Activated naive CD4-positive, alpha-beta T cell treated with Interleukin-2 at 50 U/mL for 16 hours (primary cell): ENCODE results near the gene BUB3.
A peak's percentile ranks its signal among the peaks of the same experiment; 100 is the strongest.

ENCODE experiments used
- DNase-seq: peaks from one replicate; pipeline ENCODE4 v3.0.0-alpha.2; 2020

BUB3 gene

DNA sequence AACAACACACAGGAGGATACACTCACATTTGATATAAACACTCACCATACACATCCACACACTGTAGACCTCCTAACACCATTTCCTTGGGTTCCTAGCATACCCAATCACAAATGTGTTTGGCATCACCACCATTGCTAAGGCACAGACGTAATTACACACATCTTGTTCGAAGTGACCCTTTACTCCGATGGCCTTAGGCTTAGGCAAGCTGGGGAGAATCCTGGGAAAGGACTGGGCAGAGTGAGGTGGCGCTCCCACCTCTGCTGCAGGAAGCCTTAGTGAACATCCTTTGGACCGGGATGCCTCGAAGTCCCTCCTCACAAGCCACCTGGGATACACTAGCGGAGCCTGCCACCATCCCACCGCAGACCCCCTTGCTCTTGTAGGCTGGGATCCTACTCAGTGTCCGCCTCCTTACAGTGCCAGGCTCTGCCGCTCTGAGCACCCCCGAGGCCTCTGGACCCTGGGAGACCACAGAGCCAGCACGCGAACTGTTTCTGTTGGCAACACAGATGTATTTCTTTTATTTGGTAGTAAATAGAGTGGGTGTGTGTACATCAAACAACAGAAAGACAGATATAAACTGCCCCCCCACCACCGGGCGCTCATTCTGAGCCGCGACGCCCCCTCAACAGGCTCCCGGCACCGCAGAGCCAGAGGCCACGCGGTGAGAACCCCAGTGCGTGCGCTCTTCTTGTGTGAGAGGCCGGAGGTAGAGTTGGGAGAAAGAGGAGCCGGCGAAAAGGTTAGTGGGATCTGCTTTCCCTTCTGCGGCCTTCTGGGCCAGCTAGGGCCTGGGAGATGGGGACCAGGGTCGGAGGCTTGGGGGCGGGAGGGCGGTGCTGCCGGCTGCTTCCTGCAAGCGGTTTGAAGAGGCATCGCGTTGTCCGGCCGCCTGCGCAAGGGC is 12.2 kb upstream of the BUB3 start:
- no peak for DNase-seq

DNA sequence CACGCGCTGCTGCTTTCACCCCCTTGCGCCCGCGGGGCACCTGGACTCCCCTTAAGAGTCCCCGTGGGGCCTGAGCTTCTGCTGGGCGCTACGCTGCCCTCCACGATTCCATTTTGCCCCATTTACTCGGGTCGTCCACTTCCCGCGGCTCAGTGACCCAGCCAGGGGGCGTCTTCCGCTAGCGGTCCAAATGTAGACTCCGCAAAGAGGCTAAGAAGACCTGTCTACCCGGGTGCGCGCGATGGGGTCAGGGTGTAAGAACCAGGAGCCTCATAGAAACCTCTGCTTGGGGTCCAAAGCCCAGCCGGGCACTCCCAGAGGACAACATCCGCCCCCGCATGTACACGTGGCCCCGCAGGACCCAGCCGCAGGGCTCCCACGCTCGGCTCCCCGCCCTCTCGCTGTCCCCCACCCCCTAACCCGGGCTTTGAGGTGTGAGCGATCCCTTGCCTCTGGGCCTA is 11.5 kb upstream of the BUB3 start:
- DNase-seq, result no peak

DNA sequence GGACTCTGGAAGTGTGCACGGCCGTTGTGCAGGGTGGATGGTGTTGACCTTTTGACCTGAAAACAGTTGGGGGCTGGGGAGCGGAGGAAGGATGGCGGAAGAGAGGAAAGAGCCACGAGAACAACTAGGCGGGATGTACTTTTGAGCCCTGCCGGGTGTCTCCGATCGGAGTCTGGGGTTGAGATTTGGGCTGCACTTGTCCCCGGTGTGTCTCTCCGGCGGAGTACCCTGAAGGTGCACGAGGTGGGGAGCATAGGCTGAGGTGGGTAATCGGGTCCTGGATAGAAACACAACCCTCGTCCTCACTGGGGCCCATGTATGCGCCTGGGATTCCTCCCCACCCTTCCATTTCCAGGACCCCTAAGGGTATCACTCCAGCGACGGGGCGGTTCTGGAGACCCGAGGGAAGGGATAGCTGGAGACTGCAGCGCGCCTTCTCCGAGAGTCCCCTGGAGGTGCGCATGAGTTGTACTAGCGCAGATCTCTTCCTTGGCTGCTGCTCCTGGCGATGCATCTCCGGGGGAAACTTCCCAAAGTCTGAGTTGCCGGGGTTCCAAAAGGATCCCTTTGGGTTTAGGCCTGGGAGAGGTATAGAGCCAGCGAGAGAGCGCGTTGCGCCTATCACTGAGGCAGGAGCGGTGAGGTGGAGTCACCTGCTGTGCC is 10.9 kb upstream of the BUB3 start:
- no peak for DNase-seq

DNA sequence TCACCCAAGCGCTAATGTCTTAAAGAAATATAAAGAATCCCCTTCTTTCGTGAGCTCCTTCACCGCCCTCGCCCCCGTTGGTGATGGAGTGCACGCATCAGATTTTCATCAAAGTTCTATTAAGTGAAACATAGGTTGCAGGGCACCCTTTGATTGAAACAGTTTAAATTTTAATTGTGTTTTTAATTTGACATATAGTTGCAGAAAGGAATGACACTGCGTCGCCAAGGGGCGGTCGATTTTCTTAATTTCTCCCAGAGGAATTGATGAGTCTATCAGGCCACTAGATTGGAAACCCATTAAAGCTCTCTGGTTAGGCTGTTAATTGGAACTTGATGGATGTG is 10.4 kb upstream of the BUB3 start:
- no peak for DNase-seq

DNA sequence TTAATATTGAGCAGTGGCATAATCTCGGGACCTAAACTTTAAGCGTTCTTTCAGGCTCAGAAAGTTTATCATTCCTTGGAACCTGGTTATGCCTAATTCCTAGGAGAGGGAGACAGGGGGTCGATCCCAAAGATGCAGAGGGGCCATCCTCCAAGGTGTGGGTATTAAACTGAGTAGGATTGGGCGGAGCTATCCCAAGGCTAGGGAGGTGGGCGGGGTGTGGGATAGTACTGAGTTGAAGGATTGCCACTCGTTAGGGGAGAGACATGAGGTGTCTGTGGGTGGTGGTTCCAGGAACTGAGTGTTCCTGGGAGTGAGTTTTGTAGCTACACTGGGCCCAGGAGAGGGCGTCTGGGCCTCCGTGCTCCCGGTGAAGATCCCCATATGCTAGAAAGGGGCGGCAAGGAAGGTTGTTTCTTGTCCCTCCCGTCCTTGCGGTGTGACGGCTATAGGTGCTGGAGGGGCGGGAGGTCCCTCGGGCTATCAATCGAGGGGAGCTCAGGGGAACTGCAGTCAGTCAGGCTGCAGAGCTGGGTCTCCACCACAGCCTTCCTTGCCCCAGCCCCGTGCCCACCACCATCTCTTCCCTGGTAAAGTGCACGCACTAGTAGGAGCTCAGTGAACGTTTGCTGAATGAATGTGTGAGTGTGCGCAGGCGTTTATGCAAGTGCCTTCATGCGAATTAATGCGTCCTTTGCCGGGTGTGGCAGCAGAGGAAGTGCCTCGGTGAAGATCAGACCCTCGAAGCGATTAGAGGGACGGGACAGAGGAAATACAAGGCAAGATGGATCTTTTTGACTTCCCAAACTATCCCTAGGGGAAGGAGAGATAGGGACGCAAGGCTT is 9.3 kb upstream of the BUB3 start:
- peak; percentile 8 for DNase-seq

DNA sequence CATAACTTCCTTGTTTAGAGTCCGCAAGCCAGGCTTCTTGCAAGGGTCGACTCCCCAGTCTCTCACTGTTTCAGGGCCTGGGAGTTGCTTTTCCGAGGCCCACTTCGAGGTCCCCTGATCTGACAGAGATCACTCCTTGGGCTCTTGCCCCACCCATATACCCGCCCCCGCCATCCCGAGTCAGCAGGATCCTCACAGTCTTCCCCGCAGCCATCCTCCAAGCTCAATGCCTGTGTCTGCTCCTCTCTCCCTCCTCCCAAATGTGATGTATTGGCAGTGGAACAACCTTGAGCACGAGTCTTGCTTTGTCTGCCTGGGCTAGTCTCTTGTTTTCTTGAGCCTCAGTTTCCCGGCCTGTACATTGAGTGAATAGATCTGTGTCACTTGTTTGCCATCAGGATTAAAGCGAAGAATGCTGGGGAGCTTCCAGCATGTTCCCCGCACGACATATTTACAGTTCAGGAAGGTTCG is 8.6 kb upstream of the BUB3 start:
- no peak for DNase-seq

DNA sequence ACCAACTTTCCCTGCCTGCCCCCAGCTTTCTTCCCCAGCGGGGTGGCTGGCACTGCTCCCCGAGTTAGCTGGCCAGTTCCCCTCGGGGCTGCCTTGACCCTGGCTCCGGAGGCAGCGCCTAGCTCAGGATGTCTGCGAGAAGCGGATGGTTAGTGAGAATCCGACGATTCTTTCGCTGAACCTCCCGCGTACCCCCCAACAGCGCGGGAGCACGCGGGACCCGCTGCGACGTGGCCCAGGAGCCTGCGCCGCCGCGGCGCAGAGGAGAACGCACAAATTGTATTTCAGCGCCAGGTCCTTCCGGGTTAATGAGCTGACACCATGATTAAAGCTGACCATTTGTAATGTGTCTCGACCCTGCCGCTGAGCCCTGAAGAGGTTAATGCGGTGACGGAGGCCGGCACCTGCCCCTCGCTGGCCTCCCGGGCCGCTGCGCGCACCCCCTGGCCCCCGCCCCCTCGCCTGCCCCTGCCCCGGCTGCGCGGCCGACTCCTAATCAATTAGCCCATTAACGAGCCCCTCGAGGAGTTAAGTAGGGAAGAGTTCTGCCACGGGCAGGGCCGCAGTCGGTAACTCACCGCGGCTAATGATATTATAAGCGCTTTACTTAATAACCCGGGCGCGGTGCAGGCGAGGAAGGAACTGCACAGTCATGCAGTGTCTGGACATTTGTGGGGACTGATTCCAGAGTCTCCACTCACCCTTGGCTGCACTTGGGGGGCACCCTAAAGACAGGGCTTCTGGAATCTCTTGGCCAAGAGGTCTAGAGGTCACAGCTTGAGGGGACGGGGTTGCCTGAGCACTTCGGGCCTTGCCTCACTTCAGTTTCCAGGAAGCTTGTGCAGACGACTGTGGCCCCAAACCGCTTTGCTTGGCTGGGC is 7.9 kb upstream of the BUB3 start:
- DNase-seq, result no peak

DNA sequence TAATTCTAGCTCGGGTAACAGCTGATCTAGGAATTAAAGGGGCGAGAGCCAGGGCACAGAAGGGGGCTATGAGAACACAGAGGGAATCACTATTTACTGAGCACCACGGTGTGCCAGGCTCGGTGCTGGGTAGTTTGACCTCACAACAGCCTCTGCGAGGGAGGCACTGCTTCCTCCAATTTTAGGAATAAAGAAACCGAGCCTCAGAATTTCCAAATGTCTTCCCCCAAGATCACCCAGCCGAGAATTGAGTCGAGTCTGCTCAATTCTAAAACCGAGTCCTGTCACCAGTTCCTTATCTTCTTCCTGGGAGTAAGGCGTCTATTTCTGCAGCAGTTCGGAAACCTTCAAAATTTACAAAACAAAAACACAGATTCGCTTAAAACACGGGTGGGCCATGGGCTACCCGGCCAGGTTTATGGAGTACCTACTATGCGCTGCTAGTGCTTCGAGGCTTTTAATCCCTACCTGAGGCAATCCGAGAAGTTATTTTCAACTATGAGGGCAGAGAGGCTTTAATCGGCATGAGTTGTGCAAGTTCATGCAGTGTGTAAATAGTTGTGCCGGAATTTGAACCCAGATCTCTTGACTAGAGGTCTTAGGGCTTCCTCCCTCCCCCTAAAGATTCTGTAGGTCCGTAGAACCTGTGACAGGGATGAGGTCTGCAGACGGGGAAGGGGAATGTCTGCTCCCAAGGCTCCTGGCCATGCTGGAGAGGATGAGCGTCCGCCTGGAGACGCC is 7.1 kb upstream of the BUB3 start:
- DNase-seq, result no peak

DNA sequence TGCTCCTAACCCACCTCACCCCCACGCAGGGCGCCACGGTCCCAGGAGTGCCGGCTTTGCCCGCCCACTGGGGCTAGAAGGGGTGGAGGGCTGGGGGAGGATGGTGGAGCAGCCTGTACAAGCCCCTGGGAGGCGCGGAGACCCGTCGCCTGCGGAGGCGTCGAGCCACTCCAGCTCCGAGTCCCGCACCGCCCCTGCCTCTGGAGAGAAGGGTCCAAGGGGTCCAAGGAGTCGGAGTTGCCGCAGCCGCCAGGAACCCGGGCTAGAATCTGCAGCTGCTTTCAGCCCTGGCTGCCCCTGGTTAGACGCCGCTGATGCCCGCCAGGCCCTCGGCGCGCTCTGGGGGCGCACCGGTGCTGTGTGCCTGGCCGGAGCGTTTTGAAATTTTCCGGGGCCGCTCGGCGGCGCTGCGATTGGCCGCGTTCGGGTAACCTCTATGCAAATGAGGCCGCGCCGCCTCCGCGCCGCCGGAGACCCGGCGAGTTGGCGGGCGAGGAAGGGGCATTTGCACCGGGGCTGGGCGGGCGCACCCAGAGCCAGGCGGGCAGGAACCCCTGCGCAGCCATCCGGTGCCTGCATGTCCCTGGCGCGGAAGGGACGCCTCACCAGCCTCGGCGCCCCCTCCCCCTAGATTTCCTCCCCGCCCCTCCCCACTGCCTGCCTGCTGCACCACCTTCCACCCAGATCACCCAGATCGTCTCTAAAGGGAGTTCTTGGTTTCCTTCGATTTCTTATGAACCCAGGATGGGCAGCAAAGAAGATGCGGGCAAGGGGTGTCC is 6.4 kb upstream of the BUB3 start, which contains the start of gene HMX2:
HMX2 (plus strand) TSS at position 502 of the 779 bp plus-strand sequence; CDS start at position 745, 243 bp downstream.
- peak; percentile 44 for DNase-seq

DNA sequence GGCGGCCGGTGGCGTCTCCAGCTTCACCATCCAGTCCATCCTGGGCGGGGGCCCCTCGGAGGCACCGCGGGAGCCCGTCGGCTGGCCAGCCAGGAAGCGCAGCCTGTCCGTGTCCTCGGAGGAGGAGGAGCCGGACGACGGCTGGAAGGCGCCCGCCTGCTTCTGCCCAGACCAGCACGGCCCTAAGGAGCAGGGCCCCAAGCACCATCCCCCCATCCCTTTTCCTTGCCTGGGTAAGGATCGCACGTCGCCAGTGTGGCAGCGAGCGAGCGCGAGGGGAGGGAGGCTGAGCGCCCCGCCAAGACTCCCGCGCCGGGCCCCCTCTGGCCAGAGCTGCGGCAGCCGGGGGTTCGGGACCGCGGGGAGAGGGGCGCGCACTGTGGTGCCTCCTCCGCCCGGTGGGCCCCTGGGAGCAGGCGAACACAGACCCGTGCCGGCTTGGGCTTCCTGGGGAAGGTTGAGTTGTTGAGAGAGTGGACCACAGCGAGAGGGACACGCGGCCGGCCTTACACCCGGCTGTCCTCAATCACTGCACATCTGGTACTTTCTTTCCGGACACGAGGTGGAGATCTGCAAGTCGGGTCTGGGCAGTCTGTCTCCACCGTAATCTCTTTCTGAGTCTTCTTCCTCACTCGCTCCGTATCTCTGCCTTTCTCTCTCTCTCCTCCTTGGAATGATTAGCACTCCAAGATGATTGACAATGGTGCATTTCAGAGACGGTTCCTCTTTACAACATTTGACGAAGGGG is 5.6 kb upstream of the BUB3 start:
- DNase-seq, result no peak

DNA sequence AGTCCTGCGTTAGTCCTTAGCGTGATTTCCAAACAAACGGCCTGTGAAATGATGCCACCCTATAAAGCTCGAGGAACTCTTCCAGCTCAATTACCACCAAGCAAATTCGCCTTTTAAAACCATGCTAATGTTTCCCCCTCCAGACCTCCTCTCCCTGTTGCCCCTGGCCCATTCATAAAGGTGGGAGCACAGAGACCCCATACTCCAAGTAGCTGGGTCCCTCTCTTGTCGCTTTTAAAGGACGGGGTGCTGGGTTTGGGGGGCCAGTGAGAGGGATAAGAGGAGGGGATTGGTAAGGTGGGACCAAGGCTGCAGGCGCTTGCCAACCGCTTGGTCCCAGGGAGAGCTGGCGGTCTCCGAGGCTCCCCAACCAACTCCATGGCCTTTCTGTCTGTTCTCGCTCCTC is 5.0 kb upstream of the BUB3 start:
- no peak for DNase-seq

DNA sequence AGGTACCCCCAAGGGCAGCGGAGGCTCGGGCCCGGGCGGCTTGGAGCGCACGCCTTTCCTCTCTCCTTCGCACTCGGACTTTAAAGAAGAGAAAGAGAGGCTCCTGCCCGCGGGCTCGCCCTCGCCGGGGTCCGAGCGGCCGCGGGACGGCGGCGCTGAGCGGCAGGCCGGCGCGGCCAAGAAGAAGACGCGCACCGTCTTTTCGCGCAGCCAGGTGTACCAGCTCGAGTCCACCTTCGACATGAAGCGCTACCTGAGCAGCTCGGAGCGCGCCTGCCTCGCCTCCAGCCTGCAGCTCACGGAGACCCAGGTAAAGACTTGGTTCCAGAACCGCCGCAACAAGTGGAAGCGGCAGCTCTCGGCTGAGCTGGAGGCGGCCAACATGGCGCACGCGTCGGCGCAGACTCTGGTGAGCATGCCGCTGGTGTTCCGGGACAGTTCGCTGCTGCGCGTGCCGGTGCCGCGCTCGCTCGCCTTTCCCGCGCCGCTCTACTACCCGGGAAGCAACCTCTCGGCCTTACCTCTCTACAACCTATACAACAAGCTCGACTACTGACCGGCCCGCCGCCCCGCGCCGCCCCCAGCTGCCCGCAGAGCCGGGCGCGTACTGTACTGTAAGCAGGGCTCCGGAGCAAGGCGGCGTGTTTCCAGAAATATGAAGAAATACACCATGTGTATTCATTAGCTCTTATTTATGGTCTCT is 4.5 kb upstream of the BUB3 start:
- peak; percentile 56 for DNase-seq

DNA sequence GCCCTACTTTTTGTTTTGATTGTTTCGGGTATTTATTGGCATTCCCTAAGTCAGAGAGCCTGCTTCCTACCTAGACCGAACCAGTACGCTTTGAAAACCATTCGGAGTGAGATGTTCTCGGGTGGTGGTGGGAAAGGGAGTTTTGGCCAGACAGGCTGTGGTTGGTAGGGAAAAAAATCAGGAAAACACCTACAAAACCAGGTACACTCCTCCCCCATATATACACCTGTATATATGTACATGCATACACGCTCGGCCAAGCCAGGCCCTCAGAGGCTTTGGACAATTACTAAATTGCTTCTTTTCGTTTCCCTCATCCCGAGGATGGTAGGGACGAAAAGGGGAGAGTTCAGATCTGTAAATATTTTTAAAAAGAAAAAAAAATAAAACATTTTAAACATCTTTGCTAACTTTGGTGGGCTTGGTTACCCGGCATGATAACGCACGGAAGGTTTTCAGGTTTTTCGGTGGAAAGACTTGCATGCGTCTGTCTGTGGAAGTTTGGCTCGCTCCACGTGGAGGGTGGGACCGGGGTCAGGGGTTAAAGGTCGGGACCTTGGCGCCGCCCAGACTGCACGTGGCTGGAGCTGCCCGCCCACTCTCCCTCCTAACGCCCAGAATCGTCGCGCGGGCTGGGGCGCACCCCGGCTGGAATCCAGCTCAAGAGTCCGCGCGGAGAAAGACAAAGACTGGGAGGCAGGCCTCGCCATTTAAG is 3.8 kb upstream of the BUB3 start:
- peak; percentile 23 for DNase-seq

DNA sequence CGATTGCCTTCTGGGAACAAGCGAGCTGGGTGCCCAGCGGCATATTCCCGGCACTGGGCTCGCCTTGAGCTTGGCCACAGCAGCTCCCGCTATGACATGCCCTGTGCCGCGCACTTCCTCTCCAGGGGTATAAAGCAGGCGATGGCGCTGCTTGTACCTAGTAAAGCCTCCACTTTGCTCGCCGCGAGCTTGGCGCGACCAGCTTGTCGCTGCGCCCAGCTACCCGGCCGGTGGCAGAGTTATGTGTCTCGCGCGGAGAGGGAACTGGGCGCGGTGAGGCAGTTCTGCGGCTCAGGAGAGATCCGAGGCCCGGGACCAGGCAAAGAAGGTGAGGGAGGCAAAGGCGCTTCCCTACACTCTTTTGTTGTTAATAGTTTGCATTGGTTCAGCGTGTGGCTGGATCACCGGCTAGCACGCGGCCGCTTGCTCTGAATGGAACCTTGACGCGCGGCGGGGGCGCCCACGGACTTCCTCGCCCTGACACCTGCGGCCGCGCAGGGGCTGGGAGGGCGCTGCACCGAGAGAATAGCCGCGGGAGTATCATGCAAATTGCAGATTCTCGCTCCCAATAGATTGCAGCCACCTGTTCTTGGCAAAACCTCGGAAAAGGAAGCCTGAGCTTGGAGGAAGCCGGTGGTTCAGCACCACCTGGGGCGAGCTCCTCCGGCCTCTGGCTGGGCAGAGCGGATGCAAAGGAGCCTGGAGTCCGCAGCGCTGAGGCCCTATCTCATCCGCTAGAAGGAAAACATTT is 3.0 kb upstream of the BUB3 start:
- DNase-seq, result peak; percentile 36

DNA sequence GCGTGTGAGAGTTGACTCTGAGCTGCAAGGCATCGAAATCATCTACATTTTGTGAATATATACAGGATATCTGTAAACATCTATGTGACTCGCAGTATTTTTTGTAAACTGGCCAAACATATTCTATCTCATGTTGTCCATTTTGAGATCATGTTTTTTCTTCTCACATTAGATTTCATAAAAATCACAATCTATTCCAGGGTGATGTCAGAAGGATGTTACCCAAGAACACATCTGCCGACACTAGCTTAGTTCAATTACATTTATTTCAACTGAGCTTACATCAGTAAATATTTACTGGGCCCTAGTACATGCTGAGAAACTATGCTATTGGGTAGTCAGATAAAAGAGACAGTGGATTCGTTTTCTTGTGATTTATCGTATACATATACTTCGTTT is 2.5 kb upstream of the BUB3 start:
- DNase-seq, result no peak

DNA sequence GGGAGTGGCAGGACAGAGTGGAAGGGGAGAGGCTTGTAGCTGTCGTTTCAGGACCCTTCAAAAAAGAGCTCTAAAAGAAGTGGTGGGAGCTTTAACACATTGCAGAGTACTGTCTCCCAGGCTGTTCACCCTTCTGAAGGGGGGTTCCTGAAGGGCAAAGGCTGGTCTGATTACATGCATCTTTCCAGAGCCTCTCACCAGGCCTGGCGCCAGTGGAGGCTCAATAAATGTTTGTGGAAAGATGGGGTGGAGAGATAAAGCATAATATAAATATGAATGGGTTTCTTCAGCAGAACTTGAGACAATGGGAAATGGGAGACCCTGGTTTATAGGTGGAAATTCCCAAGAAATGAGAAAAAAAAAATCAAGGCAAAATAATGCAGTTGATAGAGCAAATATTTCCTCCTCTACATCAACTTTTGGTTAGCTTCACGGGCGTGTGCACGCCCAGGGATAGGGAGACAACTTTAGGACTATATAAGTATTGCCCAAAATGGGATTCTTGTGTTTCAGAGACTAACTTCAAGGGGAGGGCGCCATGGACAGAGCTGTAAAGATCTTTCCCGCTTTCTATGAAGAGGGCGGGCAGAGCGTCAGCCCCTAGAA is 613 bp upstream of the BUB3 start:
- no peak for DNase-seq
